Mucosa of rectum (tissue), 2 donors: Measurements from ENCODE around the gene MAD2L1BP.

Experiments used
- H3K27ac ChIP-seq, 2 donors: one replicate each; pipeline ENCODE4 v1.7.0; 2013; ENCODE audit warnings: inconsistent platforms in 2 of 2, low read depth in 2 of 2, low read length in 2 of 2
- H3K27me3 ChIP-seq, 2 donors: one replicate each; pipeline ENCODE4 v1.7.0; 2013; ENCODE audit warnings: low read length in 2 of 2; ENCODE audit not compliant: control insufficient read depth in 2 of 2, insufficient read depth in 2 of 2
- H3K36me3 ChIP-seq, 2 donors: one replicate each; pipeline ENCODE4 v1.7.0; 2013; ENCODE audit warnings: low read length in 2 of 2; ENCODE audit not compliant: control insufficient read depth in 2 of 2, insufficient read depth in 2 of 2
- H3K4me1 ChIP-seq, 2 donors: one replicate each; pipeline ENCODE4 v1.7.0; 2013; ENCODE audit warnings: low read length in 2 of 2, mild to moderate bottlenecking in 1 of 2; ENCODE audit not compliant: control insufficient read depth in 2 of 2, insufficient read depth in 2 of 2
- H3K4me3 ChIP-seq, 2 donors: one replicate each; pipeline ENCODE4 v1.7.0; 2013; ENCODE audit warnings: low read length in 2 of 2
- H3K9ac ChIP-seq, 2 donors: one replicate each; pipeline ENCODE4 v1.7.0; 2013; ENCODE audit warnings: low read length in 2 of 2, low read depth in 1 of 2, mild to moderate bottlenecking in 1 of 2
- H3K9me3 ChIP-seq, 2 donors: one replicate each; pipeline ENCODE4 v1.7.0; 2013; ENCODE audit warnings: low read length in 2 of 2; ENCODE audit not compliant: control insufficient read depth in 2 of 2
- donor health status: healthy.
- donor health status: Normal muscosa, but diverticular disease.

Gene MAD2L1BP

GRCh38 chr6:43671801-43672690 is 36.4 kb downstream of the MAD2L1BP start:
- no peaks in the 10 kb centered on the region for H3K9me3 ChIP-seq
- H3K27ac ChIP-seq = peak overlapping the region; percentile 65 to 88
- H3K36me3 ChIP-seq = peaks cover 48 to 52% of the 10 kb centered on the region in 2 donors
- no peak overlapping the region for H3K4me3 ChIP-seq
- peaks cover 43 to 58% of the 10 kb centered on the region in 2 donors for H3K4me1 ChIP-seq
- H3K9ac ChIP-seq = peak overlapping the region in 1 of 2 donors; percentile 41
- H3K27me3 ChIP-seq = no peaks in the 10 kb centered on the region

GRCh38 chr6:43673444-43674084 is 37.9 kb downstream of the MAD2L1BP start:
- peak overlapping the region in 1 of 2 donors; percentile 52 for H3K27ac ChIP-seq
- H3K27me3 ChIP-seq = no peaks in the 10 kb centered on the region
- H3K4me1 ChIP-seq = peaks cover 39 to 57% of the 10 kb centered on the region in 2 donors
- H3K4me3 ChIP-seq = no peak overlapping the region
- H3K9me3 ChIP-seq = no peaks in the 10 kb centered on the region
- peaks cover 58 to 67% of the 10 kb centered on the region in 2 donors for H3K36me3 ChIP-seq
- no peak overlapping the region for H3K9ac ChIP-seq

- H3K4me1 ChIP-seq = peaks cover 34 to 53% of the 10 kb centered on the region in 2 donors
Observed at GRCh38 chr6:43674291-43674690, 38.7 kb downstream of the MAD2L1BP start.

GRCh38 chr6:43674921-43675320 is 39.3 kb downstream of the MAD2L1BP start:
- H3K4me3 ChIP-seq = no peak overlapping the region
- H3K36me3 ChIP-seq = peaks cover 59 to 78% of the 10 kb centered on the region in 2 donors
- H3K9ac ChIP-seq = no peak overlapping the region
- H3K27me3 ChIP-seq = no peaks in the 10 kb centered on the region
- peaks cover 27 to 47% of the 10 kb centered on the region in 2 donors for H3K4me1 ChIP-seq
- no peaks in the 10 kb centered on the region for H3K9me3 ChIP-seq
- H3K27ac ChIP-seq = no peak overlapping the region

More at GRCh38 chr6:43674291-43674690, 38.7 kb downstream of the MAD2L1BP start:
- no peak overlapping the region for H3K4me3 ChIP-seq
- H3K9me3 ChIP-seq = no peaks in the 10 kb centered on the region
- no peaks in the 10 kb centered on the region for H3K27me3 ChIP-seq
- H3K27ac ChIP-seq = no peak overlapping the region
- no peak overlapping the region for H3K9ac ChIP-seq
- peaks cover 59 to 74% of the 10 kb centered on the region in 2 donors for H3K36me3 ChIP-seq

GRCh38 chr6:43676962-43677606 is 41.4 kb downstream of the MAD2L1BP start:
- H3K4me1 ChIP-seq = peaks cover 27 to 45% of the 10 kb centered on the region in 2 donors
- peak overlapping the region; percentile 70 to 85 for H3K27ac ChIP-seq
- H3K27me3 ChIP-seq = no peaks in the 10 kb centered on the region
- no peak overlapping the region for H3K4me3 ChIP-seq
- no peaks in the 10 kb centered on the region for H3K9me3 ChIP-seq
- H3K36me3 ChIP-seq = peaks cover 50 to 74% of the 10 kb centered on the region in 2 donors
- peak overlapping the region in 1 of 2 donors; percentile 31 for H3K9ac ChIP-seq

- Histone ChIP-seq H3K9me3 (no peaks in the 10 kb centered on the region), H3K36me3 (peaks cover 50 to 80% of the 10 kb centered on the region in 2 donors), H3K9ac (peak overlapping the region in 1 of 2 donors; percentile 31), H3K27ac (peak overlapping the region; percentile 70 to 85), H3K4me3 (no peak overlapping the region), H3K27me3 (no peaks in the 10 kb centered on the region), H3K4me1 (peaks cover 29 to 45% of the 10 kb centered on the region in 2 donors)
Observed at GRCh38 chr6:43677759-43678158, 42.1 kb downstream of the MAD2L1BP start.

- Histone ChIP-seq H3K27me3 (no peaks in the 10 kb centered on the region), H3K27ac (peak overlapping the region in 1 of 2 donors; percentile 35), H3K9me3 (no peaks in the 10 kb centered on the region), H3K4me3 (no peak overlapping the region), H3K9ac (no peak overlapping the region), H3K4me1 (peaks cover 34 to 45% of the 10 kb centered on the region in 2 donors), H3K36me3 (peaks cover 50 to 77% of the 10 kb centered on the region in 2 donors)
Observed at GRCh38 chr6:43678341-43678740, 42.7 kb downstream of the MAD2L1BP start.

GRCh38 chr6:43679057-43679456 is 43.4 kb downstream of the MAD2L1BP start:
- Histone ChIP-seq H3K36me3 (peaks cover 44 to 70% of the 10 kb centered on the region in 2 donors), H3K9me3 (no peaks in the 10 kb centered on the region), H3K9ac (no peak overlapping the region), H3K27ac (no peak overlapping the region), H3K4me1 (peaks cover 39 to 50% of the 10 kb centered on the region in 2 donors), H3K4me3 (no peak overlapping the region), H3K27me3 (no peaks in the 10 kb centered on the region)

- Histone ChIP-seq H3K36me3 (peaks cover 29 to 55% of the 10 kb centered on the region in 2 donors), H3K4me3 (no peak overlapping the region), H3K9ac (no peak overlapping the region), H3K27me3 (no peaks in the 10 kb centered on the region), H3K27ac (peak overlapping the region; percentile 59 to 74), H3K4me1 (peaks cover 45 to 63% of the 10 kb centered on the region in 2 donors), H3K9me3 (no peaks in the 10 kb centered on the region)
Observed at GRCh38 chr6:43680308-43681200, 44.9 kb downstream of the MAD2L1BP start.
